ENCODE data around the gene PPA1.
A peak's percentile ranks its signal among the peaks of the same experiment; 100 is the strongest.
"Not testable (repeated sequence)": the region's sequence is repeated elsewhere in the genome, so short reads cannot be mapped to it uniquely, and the experiment has no call there.

PPA1 gene

DNA sequence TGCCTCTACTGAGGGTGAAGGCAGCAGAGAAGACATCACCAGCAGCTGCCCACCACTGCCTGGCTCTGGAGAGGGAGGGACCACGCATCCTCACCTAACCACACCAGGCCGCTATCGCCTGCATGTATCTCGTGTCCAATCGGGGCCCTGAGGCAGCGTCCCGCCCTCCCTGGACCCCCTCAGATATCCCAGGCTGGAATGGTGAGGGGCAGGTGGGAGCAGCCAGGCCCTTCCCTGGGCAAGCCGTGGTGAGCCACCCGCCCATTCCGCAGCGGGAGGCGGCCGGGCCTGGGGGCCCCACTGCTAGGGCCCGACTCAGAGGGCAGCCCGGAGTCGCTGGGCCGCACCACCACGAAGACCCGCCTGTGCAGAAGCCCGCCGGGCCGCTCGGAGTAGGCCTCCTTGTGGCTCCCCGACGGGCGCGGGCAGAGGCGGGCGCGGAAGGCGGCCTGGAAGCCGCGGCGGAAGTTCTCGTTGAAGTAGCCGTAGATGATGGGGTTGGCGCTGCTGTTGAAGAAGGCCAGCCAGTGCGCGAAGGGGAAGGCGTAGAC lies 21.6 kb upstream of the PPA1 start:
- peak in 1 of 4 experiments; percentile 39 for DNase-seq

DNA sequence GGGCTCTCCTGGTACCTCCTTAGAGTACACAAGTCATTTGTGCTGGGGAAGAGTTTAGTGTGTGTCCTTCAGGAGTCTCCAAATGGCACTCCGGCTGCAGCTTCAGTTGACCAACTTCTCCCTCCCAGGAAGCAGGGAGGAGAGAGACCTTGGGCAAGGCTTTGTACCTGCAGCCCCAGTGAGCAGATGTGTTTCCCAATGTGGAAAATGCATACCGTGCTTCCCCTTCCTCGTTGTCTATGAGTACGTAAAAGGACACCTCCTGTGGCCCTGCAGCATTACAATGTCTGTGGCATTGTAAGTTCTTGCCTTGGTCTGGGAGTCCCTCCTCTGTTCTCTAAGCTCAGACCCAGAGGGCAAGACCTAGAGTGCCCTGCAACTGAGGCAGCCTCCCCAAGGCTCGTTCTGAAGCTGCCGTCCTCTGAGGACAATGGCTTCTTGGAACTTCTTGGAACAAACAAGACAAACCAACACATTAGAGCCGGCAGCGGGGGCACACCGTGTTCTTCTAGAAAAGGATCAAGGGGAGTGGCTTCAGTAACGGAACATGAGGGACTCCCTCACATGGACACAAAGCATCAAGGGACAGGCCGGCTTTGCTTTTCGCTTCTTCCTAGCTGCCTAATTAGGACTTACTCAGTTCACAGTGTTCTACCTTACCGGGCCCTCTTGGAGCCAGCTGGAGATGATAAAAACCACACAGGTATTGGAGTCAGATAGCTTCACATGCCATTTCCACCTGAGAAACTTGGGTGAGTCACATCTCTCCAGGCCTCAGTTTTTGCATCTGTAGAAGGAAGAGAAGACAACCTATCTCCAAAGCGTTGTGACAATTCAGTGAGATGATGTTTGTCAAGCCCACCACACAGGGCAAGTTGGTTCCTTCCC lies 20.9 kb upstream of the PPA1 start:
- DNase-seq, result no peak

DNA sequence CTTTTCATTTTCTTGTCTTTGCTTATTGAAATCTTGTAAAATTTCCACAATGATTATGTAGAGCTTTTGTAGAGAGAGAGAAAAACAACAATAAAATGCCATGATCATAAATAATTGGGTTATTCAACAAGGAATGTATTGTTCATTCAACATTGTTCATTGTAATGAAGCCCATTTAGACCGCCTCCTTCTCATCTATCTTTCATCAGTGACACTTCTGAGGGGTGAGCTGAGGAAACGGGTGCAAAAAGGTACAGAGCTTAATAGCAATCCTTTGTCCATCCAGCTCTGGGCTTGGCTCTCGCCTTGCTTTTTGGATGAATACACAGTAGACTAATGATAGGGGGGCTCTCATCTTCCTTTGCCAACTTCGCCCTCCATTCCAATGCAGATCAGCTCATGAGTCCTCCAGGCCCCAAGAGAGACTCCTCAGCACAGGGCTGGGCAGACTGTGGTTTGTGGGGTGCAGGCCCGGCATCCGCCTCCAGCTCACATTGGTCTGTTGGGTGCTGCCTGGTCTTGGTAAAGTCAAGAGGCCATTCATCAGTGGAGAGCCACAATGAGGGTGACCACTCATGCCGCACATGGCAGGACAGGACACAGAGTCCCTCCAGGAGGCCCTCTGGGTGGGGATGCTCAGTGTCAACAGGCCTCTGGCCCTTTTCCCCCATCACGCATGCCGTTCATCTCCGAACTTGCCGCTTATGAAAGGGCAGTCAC lies 17.9 kb upstream of the PPA1 start:
- DNase-seq, result no peak

DNA sequence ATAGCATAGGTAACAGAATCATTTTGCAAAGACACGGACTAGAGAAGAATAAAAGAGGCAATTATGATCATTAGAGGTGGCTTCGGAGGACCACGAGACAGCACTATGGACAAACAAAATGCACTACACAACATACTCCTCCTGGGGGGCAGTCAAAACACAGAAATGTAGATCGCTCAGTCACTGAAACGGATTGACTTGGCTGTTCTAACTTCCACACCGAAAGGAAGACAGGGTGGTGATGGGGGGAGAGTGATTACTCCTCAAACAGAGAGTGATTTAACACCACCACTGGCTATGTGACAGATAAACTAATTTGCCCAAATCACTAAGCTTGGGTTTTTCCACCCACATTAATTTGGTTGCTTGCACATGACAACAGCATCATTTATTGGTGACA lies 14.1 kb upstream of the PPA1 start:
- DNase-seq, result no peak

DNA sequence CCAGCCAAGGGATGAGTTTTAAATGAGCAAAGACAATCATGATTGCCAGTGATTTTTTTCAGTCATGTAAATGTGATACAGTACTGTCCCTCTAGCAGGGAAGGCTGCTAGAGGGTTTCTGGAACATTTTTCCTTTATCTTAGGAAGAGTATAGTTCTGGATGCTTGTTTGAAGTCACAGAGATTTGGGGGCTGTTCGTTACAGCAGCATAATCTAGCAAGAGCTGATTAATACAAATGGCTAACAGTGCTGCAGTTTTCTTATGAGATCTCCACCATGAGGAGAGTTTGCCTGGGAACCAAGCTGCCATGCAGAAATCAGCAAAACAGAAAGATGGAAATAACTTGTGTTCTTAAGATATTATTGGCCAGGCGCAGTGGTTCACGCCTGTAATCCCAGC lies 7.9 kb upstream of the PPA1 start:
- no peak for DNase-seq

DNA sequence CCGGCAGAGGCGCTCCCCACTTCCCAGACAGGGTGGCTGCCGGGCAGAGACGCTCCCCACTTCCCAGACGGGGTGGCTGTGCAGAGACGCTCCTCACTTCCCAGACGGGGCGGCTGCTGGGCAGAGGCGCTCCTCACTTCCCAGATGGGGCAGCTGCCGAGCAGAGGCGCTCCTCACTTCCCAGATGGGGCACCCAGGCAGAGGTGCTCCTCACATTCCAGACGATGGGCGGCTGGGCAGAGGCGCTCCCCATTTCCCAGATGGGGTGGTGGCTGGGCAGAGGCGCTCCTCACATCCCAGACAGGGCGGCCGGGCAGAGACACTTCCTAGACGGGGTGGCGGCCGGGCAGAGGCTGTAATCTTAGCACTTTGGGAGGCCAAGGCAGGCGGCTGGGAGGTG lies 6.8 kb upstream of the PPA1 start:
- not testable (repeated sequence) for DNase-seq

DNA sequence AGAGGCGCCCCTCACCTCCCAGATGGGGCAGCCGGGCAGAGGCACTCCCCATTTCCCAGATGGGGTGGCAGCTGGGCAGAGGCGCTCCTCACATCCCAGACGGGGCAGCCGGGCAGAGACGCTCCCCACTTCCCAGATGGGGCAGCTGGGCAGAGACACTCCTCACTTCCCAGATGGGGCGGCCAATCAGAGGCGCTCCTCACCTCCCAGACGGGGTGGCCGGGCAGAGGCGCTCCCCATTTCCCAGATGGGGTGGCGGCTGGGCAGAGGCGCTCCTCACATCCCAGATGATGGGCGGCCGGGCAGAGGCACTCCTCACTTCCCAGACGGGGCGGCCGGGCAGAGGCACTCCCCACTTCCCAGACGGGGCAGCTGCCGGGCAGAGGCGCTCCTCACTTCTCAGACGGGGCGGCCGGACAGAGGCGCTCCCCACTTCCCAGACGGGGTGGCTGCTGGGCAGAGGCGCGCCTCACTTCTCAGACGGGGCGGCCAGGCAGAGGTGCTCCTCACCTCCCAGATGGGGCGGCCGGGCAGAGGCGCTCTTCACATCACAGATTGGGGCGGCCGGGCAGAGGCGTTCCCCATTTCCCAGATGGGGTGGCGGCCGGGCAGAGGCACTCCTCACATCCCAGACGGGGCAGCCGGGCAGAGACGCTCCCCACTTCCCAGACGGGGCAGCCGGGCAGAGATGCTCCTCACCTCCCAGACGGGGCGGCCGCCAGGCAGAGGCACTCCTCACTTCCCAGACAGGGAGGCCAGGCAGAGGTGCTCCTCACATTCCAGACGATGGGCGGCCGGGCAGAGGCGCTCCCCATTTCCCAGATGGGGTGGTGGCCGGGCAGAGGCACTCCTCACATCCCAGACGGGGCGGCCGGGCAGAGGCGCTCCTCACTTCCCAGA lies 6.1 kb upstream of the PPA1 start:
- not testable (repeated sequence) for DNase-seq

DNA sequence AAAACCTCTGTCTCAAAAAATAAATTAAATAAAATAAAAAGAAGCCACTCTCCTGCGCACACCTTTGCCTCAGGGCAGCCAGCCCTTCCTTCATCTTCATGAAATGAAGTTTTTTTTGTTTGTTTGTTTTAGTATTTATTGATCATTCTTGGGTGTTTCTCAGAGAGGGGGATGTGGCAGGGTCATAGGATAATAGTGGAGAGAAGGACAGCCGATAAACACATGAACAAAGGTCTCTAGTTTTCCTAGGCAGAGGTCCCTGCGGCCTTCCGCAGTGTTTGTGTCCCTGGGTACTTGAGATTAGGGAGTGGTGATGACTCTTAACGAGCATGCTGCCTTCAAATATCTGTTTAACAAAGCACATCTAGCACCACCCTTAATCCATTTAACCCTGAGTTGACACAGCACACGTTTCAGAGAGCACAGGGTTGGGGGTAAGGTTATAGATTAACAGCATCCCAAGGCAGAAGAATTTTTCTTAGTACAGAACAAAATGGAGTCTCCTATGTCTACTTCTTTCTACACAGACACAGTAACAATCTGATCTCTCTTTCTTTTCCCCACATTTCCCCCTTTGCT lies 4.8 kb upstream of the PPA1 start:
- DNase-seq, result not testable (repeated sequence)

DNA sequence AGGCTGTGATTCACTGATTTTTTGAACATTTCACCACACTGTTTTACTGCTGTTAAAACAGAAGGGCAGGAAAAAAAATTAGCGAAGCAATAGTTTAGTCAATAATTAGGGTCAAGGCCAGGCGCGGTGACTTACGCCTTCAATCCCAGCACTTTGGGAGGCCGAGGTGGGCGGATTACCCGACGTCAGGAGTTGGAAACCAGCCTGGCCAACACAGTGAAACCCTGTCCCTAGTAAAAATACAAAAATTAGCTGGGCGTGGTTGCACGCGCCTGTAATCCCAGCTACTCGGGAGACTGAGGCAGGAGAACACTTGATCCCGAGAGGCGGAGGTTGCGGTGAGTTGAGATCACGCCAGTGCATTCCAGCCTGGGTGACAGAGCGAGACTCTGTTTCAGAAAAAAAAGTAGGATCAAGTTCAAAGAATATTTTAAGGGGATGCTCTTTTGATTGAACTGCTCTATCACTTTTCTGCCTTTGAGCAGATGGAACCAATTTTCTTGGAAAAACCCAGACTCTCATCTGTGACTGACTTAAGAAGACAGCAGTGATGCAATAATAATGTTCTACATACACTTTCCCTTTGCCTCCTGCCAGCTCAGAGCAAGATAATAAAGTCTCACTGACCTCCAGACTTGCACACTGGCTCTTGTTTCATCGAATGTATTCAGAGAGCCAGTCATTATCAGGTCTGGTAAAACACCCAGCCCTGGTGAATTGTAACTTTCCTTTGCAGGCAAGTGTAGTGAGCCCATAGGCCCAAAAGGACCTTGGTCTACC lies 1.6 kb upstream of the PPA1 start:
- no peak for DNase-seq

DNA sequence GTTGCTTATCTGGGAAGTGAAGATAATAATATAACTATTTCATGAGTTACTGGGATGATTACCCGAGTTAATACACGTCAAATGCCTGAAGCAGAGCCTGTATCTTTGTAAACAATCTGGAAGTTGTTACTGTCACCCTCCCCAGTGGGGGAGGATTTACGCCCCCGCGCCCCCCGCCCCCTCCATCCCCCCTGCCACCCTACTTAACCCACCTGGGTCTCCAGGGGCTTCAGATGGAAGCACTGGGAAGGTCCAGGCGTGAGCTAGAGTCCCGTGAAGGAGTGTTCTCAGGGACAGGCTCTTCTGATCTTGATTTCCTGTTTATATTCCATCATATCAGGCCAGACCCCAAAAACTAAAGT lies 691 bp upstream of the PPA1 start:
- DNase-seq, result no peak

DNA sequence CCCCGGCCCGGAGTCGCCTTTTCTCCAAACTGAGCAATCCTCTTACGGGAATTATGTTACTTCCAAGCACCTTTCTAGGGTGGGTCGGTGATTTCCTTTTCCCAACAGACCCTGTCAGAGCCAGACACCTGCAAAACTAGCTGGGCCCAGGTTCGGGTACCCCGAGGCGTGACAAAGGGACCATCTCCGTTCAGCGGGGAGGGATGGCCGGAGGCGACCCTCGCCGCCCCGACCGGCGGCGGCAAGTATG lies 445 bp downstream of the PPA1 start:
- no peak for DNase-seq

DNA sequence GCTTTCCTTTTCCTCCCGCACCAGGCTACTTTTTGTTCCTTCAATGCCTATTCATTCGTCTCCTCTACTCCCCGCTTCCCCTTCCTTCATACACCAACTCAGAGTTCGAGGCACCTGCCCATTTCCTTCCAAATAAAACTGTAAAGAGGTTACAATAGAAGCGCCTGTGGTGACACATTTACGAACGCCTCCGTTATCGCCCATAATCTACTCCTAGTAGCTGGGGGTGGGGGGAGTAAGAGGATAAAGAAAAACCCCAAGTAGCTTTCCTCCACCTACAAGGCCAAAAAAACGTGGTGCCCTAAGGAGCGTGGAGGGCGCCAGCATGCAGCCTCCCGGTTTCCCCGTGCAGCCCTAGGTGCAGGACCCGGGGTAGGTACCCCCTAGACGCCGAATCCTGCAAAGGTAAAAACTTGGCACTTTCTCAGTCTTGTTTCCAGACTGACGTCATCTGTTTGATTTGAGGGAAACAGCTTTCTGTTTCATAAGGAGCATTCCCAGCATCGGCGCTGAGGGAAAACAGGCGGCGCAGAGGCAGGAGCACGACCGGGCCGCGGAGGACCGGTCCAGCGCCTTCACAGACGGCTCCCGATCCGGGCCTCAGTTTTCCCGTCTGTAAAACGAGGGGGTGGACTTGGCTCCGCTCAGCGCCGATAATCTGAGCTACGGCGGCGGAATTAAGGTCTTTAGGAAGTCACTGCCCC lies 922 bp downstream of the PPA1 start:
- peak in 3 of 4 experiments; percentile 20 to 37 (median 27) for DNase-seq

DNA sequence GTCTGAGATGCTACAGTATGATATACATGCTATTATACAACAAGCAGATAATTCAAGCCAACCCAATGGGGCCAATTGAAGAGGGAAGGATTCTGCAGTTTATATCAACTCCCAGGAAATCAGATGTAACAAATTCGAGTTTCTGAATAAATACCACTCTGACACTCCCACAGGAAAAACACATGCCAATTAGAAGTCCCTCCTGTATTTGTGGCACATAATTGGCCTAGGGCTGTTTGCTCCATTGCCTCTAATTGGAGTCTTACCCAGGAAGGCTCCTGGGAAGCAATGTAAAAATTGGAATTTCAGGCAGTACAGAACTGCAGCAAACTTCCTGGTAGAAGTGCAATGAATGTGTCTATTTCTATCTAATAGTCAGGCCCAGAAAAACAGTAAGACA lies 4.7 kb downstream of the PPA1 start:
- no peak for DNase-seq

DNA sequence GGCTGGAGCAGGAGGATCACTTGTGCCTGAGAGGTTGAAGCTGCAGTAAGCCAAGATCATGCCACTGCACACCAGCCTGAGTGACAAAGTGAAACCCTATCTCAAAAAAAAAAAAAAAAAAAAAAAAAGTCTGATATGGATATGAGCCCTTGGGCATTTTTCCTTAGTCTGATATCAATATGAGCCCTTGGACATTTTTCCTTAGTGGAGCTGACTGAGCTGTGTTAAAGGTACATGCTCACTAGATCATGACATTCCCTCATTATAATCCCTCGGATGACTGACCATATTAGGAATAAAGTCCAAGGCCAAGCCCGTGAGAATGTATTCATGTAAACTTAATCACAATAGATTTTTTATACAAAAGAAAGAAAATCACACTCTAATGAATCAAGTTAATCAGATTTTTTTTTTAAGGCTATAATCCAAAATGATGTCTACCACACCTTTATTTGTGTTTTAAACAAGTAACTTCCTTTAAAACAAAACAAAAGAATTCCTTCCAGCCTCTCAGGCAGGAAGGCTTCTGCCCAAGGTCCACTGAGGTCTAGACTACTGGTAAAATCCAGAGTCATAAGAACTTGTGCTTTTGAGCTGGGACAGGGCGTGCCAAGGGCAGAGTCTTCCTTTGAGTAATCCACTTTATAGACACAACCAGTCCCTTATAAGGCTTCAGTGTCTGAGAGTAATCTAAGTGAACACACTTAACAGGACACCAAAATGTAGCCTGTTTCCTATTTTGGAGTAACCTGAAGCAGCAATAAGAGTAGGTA lies 5.5 kb downstream of the PPA1 start:
- no peak for DNase-seq

DNA sequence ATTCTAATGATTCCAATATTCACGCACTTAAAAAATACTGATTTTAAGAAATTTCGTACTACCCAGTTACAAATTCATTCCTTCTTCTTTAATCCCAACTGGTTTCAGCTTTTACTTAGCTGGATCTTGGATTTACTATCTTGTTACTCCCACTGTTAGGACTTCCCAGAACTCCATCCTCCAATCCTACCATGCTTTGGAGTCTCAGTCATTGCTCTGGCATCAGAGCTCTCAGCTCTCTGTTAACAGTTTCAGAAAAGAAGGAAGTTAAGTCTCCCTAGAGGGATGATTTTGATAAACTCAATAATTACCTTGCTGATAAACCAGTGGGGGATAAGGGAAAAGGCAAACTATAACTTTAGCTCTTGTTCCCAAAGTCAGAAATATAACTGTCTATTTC lies 9.5 kb downstream of the PPA1 start:
- DNase-seq, result no peak

DNA sequence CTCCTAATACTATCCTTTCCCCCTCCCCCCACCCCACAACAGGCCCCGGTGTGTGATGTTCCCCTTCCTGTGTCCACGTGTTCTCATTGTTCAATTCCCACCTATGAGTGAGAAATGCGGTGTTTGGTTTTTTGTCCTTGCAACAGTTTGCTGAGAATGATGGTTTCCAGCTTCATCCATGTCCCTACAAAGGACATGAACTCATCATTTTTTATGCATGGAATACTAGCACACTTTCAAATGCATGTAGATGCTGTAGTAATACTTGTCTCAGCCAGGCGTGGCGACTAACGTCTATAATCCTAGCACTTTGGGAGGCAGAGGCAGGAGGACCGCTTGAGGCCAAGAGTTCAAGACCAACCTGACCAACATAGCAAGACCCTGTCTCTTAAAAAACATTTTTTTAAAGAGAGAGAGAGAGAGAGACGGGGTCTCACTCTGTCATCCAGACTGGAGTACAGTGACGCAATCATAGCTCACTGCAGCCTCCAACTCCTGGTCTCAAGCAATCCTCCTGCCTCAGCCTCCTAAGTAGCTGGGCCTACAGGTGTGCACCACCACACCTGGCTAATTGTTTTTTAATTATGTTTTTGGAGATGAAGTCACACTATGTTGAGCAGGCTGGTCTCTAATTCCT lies 10.3 kb downstream of the PPA1 start:
- DNase-seq, result not testable (repeated sequence)

DNA sequence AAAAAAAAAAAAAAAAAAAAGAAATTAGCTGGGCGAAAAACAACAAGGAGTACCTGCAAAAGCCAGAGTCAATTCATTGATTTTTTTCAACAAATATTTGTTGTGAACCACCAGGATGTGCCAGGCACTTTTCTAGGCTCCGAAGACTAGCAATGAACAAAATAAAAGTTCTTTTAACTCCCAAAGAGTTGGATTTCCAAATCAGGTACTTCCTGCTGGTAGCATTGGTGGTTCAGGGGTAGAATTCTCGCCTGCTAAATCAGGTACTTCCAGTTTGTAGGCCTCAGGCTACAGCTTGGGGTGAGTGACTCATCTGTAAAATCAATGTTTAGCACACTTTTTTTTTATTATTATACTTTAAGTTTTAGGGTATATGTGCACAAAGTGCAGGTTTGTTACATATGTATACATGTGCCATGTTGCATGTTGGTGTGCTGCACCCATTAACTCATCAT lies 10.9 kb downstream of the PPA1 start:
- no peak for DNase-seq

DNA sequence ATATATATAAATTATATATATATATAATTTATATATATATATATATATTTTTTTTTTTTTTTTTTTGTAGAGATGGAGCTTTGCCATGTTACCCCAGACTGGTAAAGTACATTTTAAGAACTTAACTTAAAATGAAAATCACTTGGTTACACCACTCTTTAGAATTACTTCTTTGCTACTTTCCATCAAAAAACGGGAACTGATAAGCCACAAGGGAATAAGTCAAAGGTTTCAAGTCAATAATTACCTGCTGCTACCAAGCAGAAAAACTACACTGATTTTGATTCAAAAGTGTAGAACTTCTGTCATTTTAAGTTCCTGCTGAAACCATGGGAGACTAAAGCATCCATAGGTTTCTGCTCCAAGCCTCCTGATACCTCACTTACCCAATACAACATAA lies 12.2 kb downstream of the PPA1 start:
- no peak for DNase-seq

DNA sequence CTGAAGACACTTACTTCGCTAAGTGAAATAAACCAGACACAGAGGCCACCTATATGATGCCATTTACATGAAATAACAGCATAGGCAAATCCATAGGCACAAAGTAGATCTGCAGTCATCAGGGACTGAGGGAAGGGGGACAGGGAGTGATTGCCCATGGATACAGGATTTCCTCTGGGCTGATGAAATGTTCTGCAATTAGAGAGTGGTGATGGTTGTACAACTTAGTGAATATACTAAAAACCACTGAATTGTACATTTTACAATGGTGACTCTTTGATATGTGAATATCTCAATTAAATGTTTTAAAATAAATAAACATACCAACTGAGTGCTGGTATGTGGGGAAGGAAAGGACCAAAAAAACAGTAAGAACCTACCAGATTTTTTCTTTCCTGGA lies 20.4 kb downstream of the PPA1 start:
- DNase-seq, result no peak

DNA sequence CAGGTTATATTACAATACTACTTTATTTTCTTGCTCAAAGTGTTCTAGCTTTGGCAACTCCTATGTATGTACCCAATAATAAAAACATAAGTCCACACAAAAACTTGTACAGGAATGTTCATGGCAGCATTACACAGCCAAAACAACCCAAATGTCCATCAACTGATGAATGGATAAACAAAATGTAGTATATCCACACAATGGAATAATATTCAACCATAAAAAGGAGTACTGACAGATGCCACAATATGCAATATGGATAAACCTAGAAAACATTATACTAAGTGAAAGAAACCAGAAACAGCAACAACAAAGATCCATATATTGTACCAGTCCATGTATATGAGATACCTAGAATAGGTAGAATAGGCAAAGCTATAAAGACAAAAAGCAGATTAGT lies 21.0 kb downstream of the PPA1 start:
- DNase-seq, result no peak
